Measurements from ENCODE around the gene S100A5. TPM values are rescaled to one million over a fixed set of nuclear protein-coding genes. Genes with fewer than 3 reads are reported as not detected.
A peak's percentile ranks its signal among the peaks of the same experiment; 100 is the strongest.

S100A5 gene
- total RNA-seq, 6 experiments from 2014 or later: not detected

DNA sequence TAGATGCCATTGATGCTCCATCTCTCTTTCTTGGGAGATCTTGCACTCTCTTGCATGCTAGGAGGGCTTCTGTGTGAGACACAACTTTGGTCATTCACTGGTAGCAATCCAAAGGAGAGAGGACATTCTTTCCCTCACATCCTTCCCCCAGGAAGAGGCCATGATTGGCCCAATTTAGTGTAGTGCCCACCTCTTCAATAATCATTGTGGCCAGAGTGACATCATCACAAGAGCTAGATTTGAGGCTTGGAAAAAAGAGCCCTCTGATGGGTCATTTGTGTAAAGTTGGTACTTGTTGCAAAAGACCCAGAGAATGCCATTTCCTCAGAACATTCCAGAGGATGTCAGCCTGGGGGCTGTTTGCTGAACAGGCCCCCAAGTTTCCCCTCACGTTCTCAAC, 35.2 kb downstream of the S100A5 start:
- 79% methylated on average over 1 of the region's 1 CpG for WGBS (ENCODE audit: insufficient coverage, low coverage, low lambda C conversion rate, missing lambda C conversion rate)

GRCh38 chr1:153503766-153504165, 37.0 kb downstream of the S100A5 start:
- ATAC-seq: no peak

More for the DNA sequence above, 35.2 kb downstream of the S100A5 start:
- intact Hi-C loops (cut with DNase I): no loop called here
- H3K4me1 ChIP-seq: peaks cover 0 to 8% (median 2%) of the 10 kb centered on the region in 4 donors
- H3K4me3 ChIP-seq: no peak overlapping the region
- H3K27me3 ChIP-seq: no peaks in the 10 kb centered on the region
- H3K36me3 ChIP-seq: no peaks in the 10 kb centered on the region
- ATAC-seq (no peak), DNase-seq (no peak)
- no peaks in the 10 kb centered on the region for H3K9me3 ChIP-seq
- no peak for TF ChIP-seq POLR2A (IDR thresholded peaks at IDR 0.05)
- TF ChIP-seq, protein P1, sequence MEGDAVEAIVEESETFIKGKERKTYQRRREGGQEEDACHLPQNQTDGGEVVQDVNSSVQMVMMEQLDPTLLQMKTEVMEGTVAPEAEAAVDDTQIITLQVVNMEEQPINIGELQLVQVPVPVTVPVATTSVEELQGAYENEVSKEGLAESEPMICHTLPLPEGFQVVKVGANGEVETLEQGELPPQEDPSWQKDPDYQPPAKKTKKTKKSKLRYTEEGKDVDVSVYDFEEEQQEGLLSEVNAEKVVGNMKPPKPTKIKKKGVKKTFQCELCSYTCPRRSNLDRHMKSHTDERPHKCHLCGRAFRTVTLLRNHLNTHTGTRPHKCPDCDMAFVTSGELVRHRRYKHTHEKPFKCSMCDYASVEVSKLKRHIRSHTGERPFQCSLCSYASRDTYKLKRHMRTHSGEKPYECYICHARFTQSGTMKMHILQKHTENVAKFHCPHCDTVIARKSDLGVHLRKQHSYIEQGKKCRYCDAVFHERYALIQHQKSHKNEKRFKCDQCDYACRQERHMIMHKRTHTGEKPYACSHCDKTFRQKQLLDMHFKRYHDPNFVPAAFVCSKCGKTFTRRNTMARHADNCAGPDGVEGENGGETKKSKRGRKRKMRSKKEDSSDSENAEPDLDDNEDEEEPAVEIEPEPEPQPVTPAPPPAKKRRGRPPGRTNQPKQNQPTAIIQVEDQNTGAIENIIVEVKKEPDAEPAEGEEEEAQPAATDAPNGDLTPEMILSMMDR (IDR thresholded peaks at IDR 0.05): no peak
- no peak overlapping the region for H3K27ac ChIP-seq

DNA sequence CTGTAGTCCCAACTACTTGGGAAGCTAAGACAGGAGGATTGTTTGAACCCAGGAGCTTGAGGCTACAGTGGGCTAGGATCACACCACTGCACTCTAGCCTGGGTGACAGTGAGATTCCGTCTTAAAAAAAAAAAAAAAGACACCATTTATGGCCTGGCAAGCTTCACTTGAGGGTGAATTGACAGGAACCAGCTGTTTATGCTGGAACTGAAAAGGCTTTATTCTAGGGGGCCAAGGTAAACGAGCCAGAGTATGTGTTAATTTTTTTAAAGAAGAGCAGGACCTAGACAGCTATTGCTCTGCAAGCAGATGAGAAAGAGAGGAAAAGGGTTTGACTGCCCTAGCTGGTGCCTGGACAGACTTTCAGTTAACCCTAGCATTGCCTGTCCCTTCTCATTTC, 42.0 kb downstream of the S100A5 start:
- 0% methylated on average over 2 of the region's 2 CpGs for WGBS (ENCODE audit: insufficient coverage, low coverage, low lambda C conversion rate, missing lambda C conversion rate)
- Histone ChIP-seq H3K27ac (no peak overlapping the region), H3K4me1 (no peaks in the 10 kb centered on the region), H3K27me3 (no peaks in the 10 kb centered on the region), H3K4me3 (no peak overlapping the region), H3K9me3 (no peaks in the 10 kb centered on the region), H3K36me3 (no peaks in the 10 kb centered on the region)
- TF ChIP-seq, protein P1 (IDR thresholded peaks at IDR 0.05): no peak
- TF ChIP-seq POLR2A (IDR thresholded peaks at IDR 0.05): no peak
- no peak for ATAC-seq
- intact Hi-C loops (cut with DNase I): no loop called here
- no peak for DNase-seq

More at GRCh38 chr1:153503766-153504165, 37.0 kb downstream of the S100A5 start:
- no peak for TF ChIP-seq POLR2A (IDR thresholded peaks at IDR 0.05)
- TF ChIP-seq, protein P1 (IDR thresholded peaks at IDR 0.05): no peak
- H3K4me3 ChIP-seq: no peak overlapping the region
- no peaks in the 10 kb centered on the region for H3K9me3 ChIP-seq
- no peak for DNase-seq
- WGBS (ENCODE audit: insufficient coverage, low coverage, low lambda C conversion rate, missing lambda C conversion rate): 63% methylated on average over 3 of the region's 3 CpGs
- intact Hi-C loops (cut with DNase I): no loop called here
- H3K4me1 ChIP-seq: peaks cover 0 to 8% (median 2%) of the 10 kb centered on the region in 4 donors
- H3K27me3 ChIP-seq: no peaks in the 10 kb centered on the region
- no peaks in the 10 kb centered on the region for H3K36me3 ChIP-seq
- no peak overlapping the region for H3K27ac ChIP-seq

- ATAC-seq (peak in 1 of 4 donors; percentile 14), DNase-seq (no peak)
- Histone ChIP-seq H3K36me3 (no peaks in the 10 kb centered on the region), H3K27me3 (no peaks in the 10 kb centered on the region), H3K27ac (no peak overlapping the region), H3K9me3 (no peaks in the 10 kb centered on the region), H3K4me1 (no peaks in the 10 kb centered on the region), H3K4me3 (no peak overlapping the region)
- WGBS (ENCODE audit: insufficient coverage, low coverage, low lambda C conversion rate, missing lambda C conversion rate): 57% methylated on average over 3 of the region's 6 CpGs
- intact Hi-C loops (cut with DNase I): no loop called here
- TF ChIP-seq POLR2A (IDR thresholded peaks at IDR 0.05): no peak
- TF ChIP-seq, protein P1 (IDR thresholded peaks at IDR 0.05): no peak
Measured at GRCh38 chr1:153495536-153495935, 45.2 kb downstream of the S100A5 start.
